Uterus (tissue), 4 donors: ENCODE results near the gene PLAA. TPM values are rescaled to one million over a fixed set of nuclear protein-coding genes. Genes with fewer than 3 reads are reported as not detected.

Source experiments
- DNase-seq, 2 donors: peaks; one replicate each; pipeline ENCODE4 v3.0.0-alpha.2; 2019 to 2020
- H3K27ac ChIP-seq, 2 donors: fragments of 200-600 bp; sonication (generic); 1 replicate in 1 of 2; 2 replicates in 1 of 2; pipeline ENCODE4 v1.5.1; 2016 to 2018
- H3K27me3 ChIP-seq, 2 donors: fragments of 200-600 bp; sonication (generic); one replicate each; pipeline ENCODE4 v1.5.1; 2018 to 2019; ENCODE audit warnings: control low read depth in 1 of 2
- H3K36me3 ChIP-seq, 2 donors: fragments of 200-600 bp; sonication (generic); one replicate each; pipeline ENCODE4 v1.5.1; 2019; ENCODE audit warnings: control low read depth in 1 of 2
- H3K4me1 ChIP-seq, 2 donors: fragments of 200-600 bp; sonication (generic); one replicate each; pipeline ENCODE4 v1.5.1; 2018 to 2019; ENCODE audit warnings: control low read depth in 1 of 2
- H3K4me3 ChIP-seq, 2 donors: fragments of 200-600 bp; sonication (generic); 1 replicate in 1 of 2; 2 replicates in 1 of 2; pipeline ENCODE4 v1.5.1; 2018 to 2019; ENCODE audit warnings: mild to moderate bottlenecking in 1 of 2
- H3K9me3 ChIP-seq, 2 donors: fragments of 200-600 bp; sonication (generic); one replicate each; pipeline ENCODE4 v1.5.1; 2019; ENCODE audit warnings: control low read depth in 1 of 2
- CTCF ChIP-seq, 4 experiments: fragments of 200-600 bp in 2 of 4; fragments of 450-650 bp in 2 of 4; sonication (generic) in 2 of 4; IDR thresholded peaks; one replicate each; pipeline ENCODE4 v1.5.1; 2016 to 2019; ENCODE audit warnings: antibody characterized with exemption in 4 of 4, mild to moderate bottlenecking in 2 of 4, moderate library complexity in 1 of 4
- POLR2A ChIP-seq, 2 donors: fragments of 450-650 bp; IDR thresholded peaks; one replicate each; pipeline ENCODE4 v1.6.1; 2016; ENCODE audit warnings: antibody characterized with exemption in 2 of 2, mild to moderate bottlenecking in 1 of 2, moderate library complexity in 1 of 2
- intact Hi-C: fragments of 100-400 bp; cut with DNase I; formaldehyde crosslinking; loops from one replicate; pipeline ENCODE4 v1.15.1; 2023; ENCODE audit warnings: low total_unique reads
- total RNA-seq, 4 donors: library from RNA; depleted of rRNA in 3 of 4; stranded (reverse); fragments of >200 nt in 3 of 4; gene quantifications; one replicate each; pipeline versions ENCODE4 v1.1.0 to v1.2.4, GENCODE V29; 2014 to 2023
- donor health status: DM: yes; HTN: yes; CAD: no.

The PLAA gene
- total RNA-seq, result 10 to 100 TPM; 11.3 to 34.8 (median 23.4) TPM

GRCh38 chr9:26946753-26947727, at the start of gene PLAA:
Gene PLAA, minus strand, starts transcription at chr9:26947242. Its CDS starts 197 bp downstream, at chr9:26947045.
- no peaks in the 10 kb centered on the region for H3K27me3 ChIP-seq
- peaks cover 0 to 4% of the 10 kb centered on the region in 2 donors for H3K4me1 ChIP-seq
- intact Hi-C loops, result no loop called here
- H3K27ac ChIP-seq, result peak within 1 kb of the TSS; percentile 97 to 98
- peak within 1 kb of the TSS; percentile 79 to 97 for H3K4me3 ChIP-seq
- no peaks in the 10 kb centered on the region for H3K36me3 ChIP-seq
- DNase-seq, result peak; percentile 86 to 89
- peak; percentile 33 to 36 for TF ChIP-seq POLR2A (IDR thresholded peaks at IDR 0.05)
- peak in 3 of 4 experiments; percentile 6 to 44 (median 10) for TF ChIP-seq CTCF (IDR thresholded peaks at IDR 0.05)
- H3K9me3 ChIP-seq, result no peaks in the 10 kb centered on the region

- no peaks in the 10 kb centered on the region for H3K9me3 ChIP-seq
- no peaks in the 10 kb centered on the region for H3K27me3 ChIP-seq
- no peak overlapping the region for H3K4me3 ChIP-seq
- DNase-seq, result no peak
- TF ChIP-seq CTCF (IDR thresholded peaks at IDR 0.05), result no peak
- no peak for TF ChIP-seq POLR2A (IDR thresholded peaks at IDR 0.05)
- intact Hi-C loops, result no loop called here
- no peaks in the 10 kb centered on the region for H3K4me1 ChIP-seq
- H3K27ac ChIP-seq, result no peak overlapping the region
- no peaks in the 10 kb centered on the region for H3K36me3 ChIP-seq
Measured at GRCh38 chr9:26995810-26996209, 48.8 kb upstream of the PLAA start.

- H3K36me3 ChIP-seq, result no peaks in the 10 kb centered on the region
- H3K9me3 ChIP-seq, result no peaks in the 10 kb centered on the region
- H3K27ac ChIP-seq, result no peak overlapping the region
- no peaks in the 10 kb centered on the region for H3K27me3 ChIP-seq
- no peak for DNase-seq
- no peak overlapping the region for H3K4me3 ChIP-seq
- intact Hi-C loops, result no loop called here
- H3K4me1 ChIP-seq, result no peaks in the 10 kb centered on the region
- no peak for TF ChIP-seq CTCF (IDR thresholded peaks at IDR 0.05)
- no peak for TF ChIP-seq POLR2A (IDR thresholded peaks at IDR 0.05)
Measured at GRCh38 chr9:26983340-26983739, 36.3 kb upstream of the PLAA start.

- H3K27me3 ChIP-seq, result no peaks in the 10 kb centered on the region
- intact Hi-C loops, result no loop called here
- no peaks in the 10 kb centered on the region for H3K4me1 ChIP-seq
- H3K9me3 ChIP-seq, result no peaks in the 10 kb centered on the region
- peak in 1 of 2 donors; percentile 21 for DNase-seq
- H3K36me3 ChIP-seq, result no peaks in the 10 kb centered on the region
- no peak overlapping the region for H3K27ac ChIP-seq
- no peak for TF ChIP-seq POLR2A (IDR thresholded peaks at IDR 0.05)
- TF ChIP-seq CTCF (IDR thresholded peaks at IDR 0.05), result peak; percentile 20 to 37 (median 34)
- no peak overlapping the region for H3K4me3 ChIP-seq
Measured at GRCh38 chr9:26975728-26976707, 29.0 kb upstream of the PLAA start.
